H4 (cell line): Measurements from ENCODE around the gene CNPPD1. TPM values are rescaled to one million over a fixed set of nuclear protein-coding genes. Genes with fewer than 3 reads are reported as not detected.
A peak's percentile ranks its signal among the peaks of the same experiment; 100 is the strongest.

Experiments
- DNase-seq: peaks from one replicate; pipeline ENCODE4 v3.0.0-alpha.2; 2015; ENCODE audit warnings: low spot score
- total RNA-seq: library from RNA; depleted of rRNA; stranded (reverse); fragments of >200 nt; shearing (Covaris generic); gene quantifications from 2 replicates; pipeline ENCODE4 v1.2.3, GENCODE V29; 2014

The CNPPD1 gene
- total RNA-seq, 1 experiment from 2014 or later: 13.3 TPM

- DNase-seq: peak; percentile 86
These were observed 16.3 kb downstream of the CNPPD1 start, which contains the start of gene NHEJ1 for GRCh38 chr2:219160186-219161017. Gene NHEJ1 (minus strand): TSS chr2:219160815. CDS start chr2:219158362, 2,453 bp downstream.

- no peak for DNase-seq
These were observed 16.9 kb downstream of the CNPPD1 start for GRCh38 chr2:219159771-219160185.

- no peak for DNase-seq
These were observed 18.1 kb downstream of the CNPPD1 start for GRCh38 chr2:219158586-219158985.

GRCh38 chr2:219158025-219158424 is 18.7 kb downstream of the CNPPD1 start:
- DNase-seq: no peak

- DNase-seq: no peak
These were observed 19.3 kb downstream of the CNPPD1 start for GRCh38 chr2:219157396-219157795.

GRCh38 chr2:219155054-219155644 is 21.6 kb downstream of the CNPPD1 start:
- DNase-seq: peak; percentile 66

- DNase-seq: peak; percentile 37
These were observed 27.1 kb downstream of the CNPPD1 start for GRCh38 chr2:219149667-219150066.

- peak; percentile 97 for DNase-seq
These were observed 34.4 kb downstream of the CNPPD1 start for GRCh38 chr2:219142329-219142728.

GRCh38 chr2:219140722-219141121 is 36.0 kb downstream of the CNPPD1 start:
- DNase-seq: no peak

GRCh38 chr2:219133976-219134375 is 42.7 kb downstream of the CNPPD1 start:
- DNase-seq: no peak

GRCh38 chr2:219131744-219132143 is 45.0 kb downstream of the CNPPD1 start:
- DNase-seq: no peak

- DNase-seq: no peak
These were observed 45.4 kb downstream of the CNPPD1 start for GRCh38 chr2:219131327-219131726.

GRCh38 chr2:219129589-219129988 is 47.1 kb downstream of the CNPPD1 start:
- DNase-seq: no peak

- no peak for DNase-seq
These were observed 48.3 kb downstream of the CNPPD1 start for GRCh38 chr2:219128396-219128795.

GRCh38 chr2:219127037-219127635 is 49.6 kb downstream of the CNPPD1 start:
- DNase-seq: no peak

GRCh38 chr2:219126555-219126954 is 50.2 kb downstream of the CNPPD1 start:
- DNase-seq: no peak

- DNase-seq: no peak
These were observed 50.8 kb downstream of the CNPPD1 start for GRCh38 chr2:219125886-219126270.

GRCh38 chr2:219125225-219125885 is 51.4 kb downstream of the CNPPD1 start:
- DNase-seq: peak; percentile 87

- no peak for DNase-seq
These were observed 52.2 kb downstream of the CNPPD1 start for GRCh38 chr2:219124381-219125110.

GRCh38 chr2:219123356-219124135 is 53.2 kb downstream of the CNPPD1 start:
- DNase-seq: no peak
